Measurements from ENCODE around the gene DSC2.

DNA sequence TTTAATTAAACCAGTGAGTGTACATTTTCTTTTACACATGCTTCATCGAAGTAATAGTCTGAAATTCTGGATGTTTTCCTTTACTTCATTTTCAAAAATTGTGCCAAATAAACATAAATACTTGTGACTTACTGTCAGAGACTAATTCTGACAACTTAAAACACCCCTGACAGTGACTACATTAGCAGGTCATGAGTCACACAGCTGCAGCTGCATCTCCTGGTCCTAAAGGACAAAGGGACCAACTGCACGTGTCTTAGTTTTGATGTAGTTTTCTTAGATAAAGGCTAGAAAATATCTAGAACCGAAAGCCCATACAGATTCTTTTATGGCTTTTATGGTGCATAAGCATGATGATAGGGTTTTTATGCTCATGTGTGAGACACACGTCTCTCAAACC is 30.0 kb downstream of the DSC2 start:
- TF ChIP-seq EZH2 (IDR thresholded peaks at IDR 0.05; ENCODE audit: insufficient read depth, poor library complexity, severe bottlenecking): no peak
- TF ChIP-seq EZH2phosphoT487 (IDR thresholded peaks at IDR 0.05; ENCODE audit: insufficient read depth, low read depth): no peak

All from GM23248 (cell line).